Hematopoietic multipotent progenitor cell treated with erythropoietin and hydrocortisone succinate and interleukin-3 and kit ligand, for 15 days (in vitro differentiated cells): ENCODE measurements around the gene TRIOBP.

Experiments used
- DNase-seq: peaks from one replicate; pipeline ENCODE4 v3.0.0-alpha.2; 2015; ENCODE audit warnings: low spot score

The TRIOBP gene

DNA sequence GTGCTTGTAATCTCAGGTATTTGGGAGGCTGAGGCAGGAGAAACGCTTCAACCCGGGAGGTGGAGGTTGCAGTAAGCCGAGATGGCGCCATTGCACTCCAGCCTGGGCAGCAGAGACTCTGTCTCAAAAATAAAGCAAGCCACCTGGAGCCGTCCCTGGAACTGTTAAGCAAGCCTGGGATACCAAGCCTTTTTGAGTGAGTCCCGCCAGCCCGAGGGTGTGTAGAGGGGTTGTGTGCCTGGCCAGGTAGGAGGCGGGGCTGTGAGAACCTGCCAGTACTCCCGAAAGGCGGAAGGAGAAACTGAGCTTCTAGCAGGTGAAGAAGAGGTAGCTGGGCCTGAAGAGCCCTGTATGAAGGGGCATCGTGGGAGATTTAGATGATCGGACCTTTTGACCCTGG, 52.4 kb downstream of the TRIOBP start:
- no peak for DNase-seq

- DNase-seq: no peak
Measured at GRCh38 chr22:37749831-37750595, 53.2 kb downstream of the TRIOBP start.

- DNase-seq: no peak
Measured at GRCh38 chr22:37750596-37751162, 53.8 kb downstream of the TRIOBP start.

DNA sequence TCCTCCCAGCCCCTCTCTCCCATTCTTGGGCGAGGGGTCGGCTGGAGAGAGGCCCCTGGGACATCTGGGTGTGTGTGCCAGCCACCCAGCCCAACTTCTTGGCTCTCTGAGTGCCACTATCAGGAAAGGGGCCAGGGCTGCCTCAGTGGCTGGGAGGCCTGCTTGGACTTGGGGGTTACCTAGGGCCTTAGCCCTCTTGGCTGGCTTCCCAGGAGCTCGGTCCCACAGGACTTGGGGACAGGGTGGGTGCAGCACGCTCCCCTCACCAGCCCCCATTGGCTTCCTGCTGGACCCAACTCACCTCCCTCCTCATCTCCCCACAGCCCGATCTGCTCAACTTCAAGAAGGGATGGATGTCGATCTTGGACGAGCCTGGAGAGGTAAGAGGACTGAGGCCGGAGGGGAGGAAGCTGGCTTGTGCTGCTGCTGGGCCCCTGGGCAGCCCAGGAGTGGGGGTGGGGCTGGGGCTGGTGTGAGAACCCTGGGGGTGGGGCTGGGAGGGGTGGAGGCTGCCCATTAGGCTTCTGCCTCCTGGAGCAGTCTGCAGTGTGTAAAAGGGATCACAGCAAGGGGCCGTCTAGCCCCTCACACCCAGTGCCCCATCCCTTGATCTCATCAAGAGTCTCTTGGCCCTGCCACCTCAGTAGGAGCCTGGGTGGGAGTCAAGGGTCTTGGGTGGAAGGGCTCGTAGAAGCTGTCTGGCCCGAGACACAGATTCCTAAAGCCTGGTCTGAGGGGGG, 54.8 kb downstream of the TRIOBP start:
- no peak for DNase-seq

- no peak for DNase-seq
Measured at GRCh38 chr22:37752189-37753087, 55.6 kb downstream of the TRIOBP start.

- DNase-seq: no peak
Measured at GRCh38 chr22:37753746-37754145, 56.9 kb downstream of the TRIOBP start.

DNA sequence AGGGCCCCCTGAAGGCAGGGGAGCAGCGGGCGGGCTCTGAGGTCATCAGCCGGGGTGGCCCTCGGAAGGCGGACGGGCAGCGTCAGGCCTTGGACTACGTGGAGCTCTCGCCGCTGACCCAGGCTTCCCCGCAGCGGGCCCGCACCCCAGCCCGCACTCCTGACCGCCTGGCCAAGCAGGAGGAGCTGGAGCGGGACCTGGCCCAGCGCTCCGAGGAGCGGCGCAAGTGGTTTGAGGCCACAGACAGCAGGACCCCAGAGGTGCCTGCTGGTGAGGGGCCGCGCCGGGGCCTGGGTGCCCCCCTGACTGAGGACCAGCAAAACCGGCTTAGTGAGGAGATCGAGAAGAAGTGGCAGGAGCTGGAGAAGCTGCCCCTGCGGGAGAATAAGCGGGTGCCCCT, 60.8 kb downstream of the TRIOBP start:
- DNase-seq: no peak

GRCh38 chr22:37758694-37759093, 61.8 kb downstream of the TRIOBP start:
- DNase-seq: no peak

DNA sequence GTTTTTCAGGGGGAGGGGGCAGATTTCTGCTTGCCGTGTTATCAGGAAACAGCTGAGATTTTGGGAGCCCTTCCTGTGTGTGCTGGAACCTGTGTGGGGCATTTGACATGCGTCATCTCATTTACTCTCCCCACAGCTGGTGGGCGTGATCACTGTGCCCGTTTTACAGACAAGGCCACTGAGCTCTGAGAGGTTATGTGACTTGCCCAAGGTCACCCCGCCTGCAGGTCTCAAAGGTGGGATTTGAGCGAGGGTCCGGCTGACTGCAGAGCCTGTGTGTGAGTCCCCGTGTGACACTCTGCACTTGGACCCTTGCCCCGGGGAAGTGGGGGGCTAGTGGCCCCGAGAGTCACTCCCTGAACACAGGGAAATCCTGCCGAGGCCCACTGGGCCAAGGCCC, 62.4 kb downstream of the TRIOBP start:
- DNase-seq: no peak

DNA sequence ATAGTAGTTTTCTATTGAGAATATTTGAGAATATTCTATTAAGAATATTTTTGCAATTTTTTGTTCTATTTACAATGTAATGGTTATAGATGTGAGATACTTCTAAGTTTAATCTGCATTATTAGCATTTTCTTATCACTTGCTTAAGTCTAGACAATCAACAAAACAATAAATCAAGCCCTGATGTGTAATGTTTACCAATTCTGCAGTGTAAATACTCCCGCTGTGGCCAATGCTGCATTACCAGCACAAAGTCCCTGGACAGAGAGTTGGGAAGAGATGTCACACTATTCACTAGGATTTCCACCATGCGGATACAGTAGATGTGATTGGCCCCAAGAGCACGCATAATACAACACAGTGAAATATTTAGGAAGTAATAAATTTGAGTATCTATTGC, 63.3 kb downstream of the TRIOBP start:
- no peak for DNase-seq

GRCh38 chr22:37762389-37762836, 65.6 kb downstream of the TRIOBP start:
- no peak for DNase-seq

GRCh38 chr22:37763012-37763411, 66.2 kb downstream of the TRIOBP start:
- no peak for DNase-seq

DNA sequence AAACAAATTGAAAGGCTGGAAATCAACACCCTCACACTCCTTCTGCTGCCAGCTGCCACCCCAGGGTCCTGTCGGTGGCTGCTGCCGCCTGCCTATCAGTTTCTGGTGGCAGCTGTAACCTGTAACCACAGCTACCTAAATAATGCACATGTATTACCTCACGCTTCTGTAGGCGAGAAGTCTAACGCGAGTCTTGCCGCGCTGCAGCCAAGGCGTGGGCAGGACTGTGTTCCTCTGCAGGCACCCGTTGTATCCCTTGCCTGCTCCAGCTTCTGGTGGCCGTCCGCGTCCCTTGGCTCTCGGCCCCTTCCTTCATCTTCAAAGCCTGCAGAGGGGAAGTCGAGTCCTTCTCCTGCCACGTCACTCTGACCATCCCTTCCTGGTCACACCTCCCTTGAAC, 66.8 kb downstream of the TRIOBP start:
- DNase-seq: no peak

GRCh38 chr22:37764622-37765021, 67.8 kb downstream of the TRIOBP start:
- DNase-seq: no peak

DNA sequence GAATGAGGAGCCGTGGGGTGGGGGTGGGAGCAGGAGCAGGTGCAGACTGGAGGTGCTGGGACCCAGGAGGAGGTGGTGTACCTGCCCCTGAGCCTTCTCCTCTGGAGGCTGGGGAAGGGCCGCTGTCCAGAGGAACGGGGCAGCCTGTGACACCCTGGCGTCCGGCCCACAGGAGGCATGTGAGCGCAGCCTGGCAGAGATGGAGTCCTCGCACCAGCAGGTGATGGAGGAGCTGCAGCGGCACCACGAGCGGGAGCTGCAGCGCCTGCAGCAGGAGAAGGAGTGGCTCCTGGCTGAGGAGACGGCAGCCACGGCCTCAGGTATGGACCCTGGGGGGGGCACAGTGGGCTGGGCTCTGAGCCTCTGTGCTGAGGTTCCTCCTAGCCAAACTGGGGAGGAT, 68.7 kb downstream of the TRIOBP start:
- no peak for DNase-seq

GRCh38 chr22:37765953-37766576, 69.2 kb downstream of the TRIOBP start:
- no peak for DNase-seq

- DNase-seq: no peak
Measured at GRCh38 chr22:37768273-37768672, 71.4 kb downstream of the TRIOBP start.

GRCh38 chr22:37769056-37769455, 72.2 kb downstream of the TRIOBP start:
- no peak for DNase-seq

DNA sequence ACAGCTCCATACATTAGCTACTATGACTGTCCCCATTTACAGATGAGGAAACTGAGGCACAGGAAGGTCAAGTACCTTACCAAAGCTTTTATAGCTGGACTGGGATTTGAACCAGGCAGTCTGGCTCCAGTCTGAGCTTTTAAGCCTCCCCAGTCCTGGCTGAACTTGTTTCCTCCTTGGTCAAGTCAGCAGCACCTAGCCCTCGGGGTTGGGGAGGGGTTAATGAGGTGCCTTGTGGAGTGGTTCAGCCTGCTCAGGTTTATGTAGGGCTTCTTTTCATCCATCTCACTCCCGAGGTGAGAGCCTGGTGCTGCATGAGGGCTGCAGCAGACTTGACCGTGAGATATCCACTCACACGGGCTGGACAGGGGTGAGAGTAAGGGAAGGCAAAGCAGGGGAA, 74.2 kb downstream of the TRIOBP start:
- no peak for DNase-seq

DNA sequence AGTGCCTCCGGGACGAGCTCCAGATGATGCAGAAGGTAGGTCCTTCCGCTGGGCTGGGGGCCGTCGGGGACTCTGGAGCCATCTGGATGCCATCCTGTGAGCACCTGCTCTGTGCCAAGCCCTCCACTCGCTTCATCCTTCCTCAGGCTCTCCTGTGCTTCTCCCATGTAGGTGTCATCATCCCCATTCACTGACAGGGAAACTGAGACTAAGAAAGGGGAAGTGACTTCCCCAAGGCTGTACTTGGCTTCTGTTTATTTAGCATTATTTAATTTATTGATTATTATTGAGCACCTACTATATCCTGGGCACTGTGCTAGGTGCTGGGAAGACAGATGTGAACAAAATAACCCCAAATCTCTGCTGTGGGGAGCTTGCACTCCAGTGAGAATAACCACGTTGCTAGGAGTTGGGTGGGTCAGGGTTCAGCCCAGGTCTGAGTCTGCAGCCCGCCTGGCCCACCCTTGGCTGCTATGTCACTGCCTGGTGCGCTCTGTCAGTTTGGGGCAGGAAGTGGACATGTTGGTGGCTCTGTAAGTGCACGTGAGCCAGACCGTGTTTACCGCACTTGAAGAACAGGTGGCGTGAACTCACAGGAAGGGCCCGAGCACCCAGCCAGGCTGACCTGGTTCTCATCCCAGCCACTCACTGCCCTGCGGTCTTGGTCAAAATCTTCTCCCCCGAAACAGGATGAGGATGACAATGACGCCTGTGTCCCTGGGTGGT, 75.0 kb downstream of the TRIOBP start:
- DNase-seq: no peak

DNA sequence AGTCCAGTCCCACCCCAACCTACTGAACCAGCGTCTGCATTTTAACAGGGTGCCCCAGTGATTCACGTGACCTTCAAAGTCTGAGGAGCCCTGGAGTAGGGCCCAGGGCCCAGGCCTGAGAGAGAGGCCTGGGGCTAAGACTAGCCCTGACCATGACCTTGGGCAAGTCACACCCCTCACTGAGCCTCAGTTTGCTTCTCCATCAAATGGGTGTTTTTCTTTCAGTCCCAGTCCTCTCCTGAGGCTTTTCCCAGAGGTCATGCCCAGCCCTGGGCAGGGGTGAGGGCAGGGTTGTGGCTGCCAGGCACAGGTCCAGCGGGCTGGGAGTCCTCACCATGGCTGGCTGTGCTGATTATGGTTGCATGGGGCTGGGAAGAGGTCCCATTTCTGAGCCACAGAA, 77.9 kb downstream of the TRIOBP start:
- DNase-seq: no peak
